SK-N-MC (cell line): ENCODE data around the gene MYORG.

ENCODE experiments used
- EZH2 ChIP-seq: fragments of 200-600 bp; sonication (generic); IDR thresholded peaks from one replicate; pipeline ENCODE4 v1.6.1; 2017; ENCODE audit warnings: antibody characterized with exemption
- FOXP2 ChIP-seq: optimal IDR thresholded peaks from 2 replicates; pipeline ENCODE3; 2011; ENCODE audit warnings: mild to moderate bottlenecking, moderate library complexity; ENCODE audit not compliant: insufficient read depth; ENCODE audit errors: extremely low read length, control extremely low read depth
- POLR2AphosphoS5 ChIP-seq: IDR thresholded peaks from 2 replicates; pipeline ENCODE4 v1.6.1; 2012; ENCODE audit warnings: mild to moderate bottlenecking, low read depth, low read length, borderline replicate concordance

DNA sequence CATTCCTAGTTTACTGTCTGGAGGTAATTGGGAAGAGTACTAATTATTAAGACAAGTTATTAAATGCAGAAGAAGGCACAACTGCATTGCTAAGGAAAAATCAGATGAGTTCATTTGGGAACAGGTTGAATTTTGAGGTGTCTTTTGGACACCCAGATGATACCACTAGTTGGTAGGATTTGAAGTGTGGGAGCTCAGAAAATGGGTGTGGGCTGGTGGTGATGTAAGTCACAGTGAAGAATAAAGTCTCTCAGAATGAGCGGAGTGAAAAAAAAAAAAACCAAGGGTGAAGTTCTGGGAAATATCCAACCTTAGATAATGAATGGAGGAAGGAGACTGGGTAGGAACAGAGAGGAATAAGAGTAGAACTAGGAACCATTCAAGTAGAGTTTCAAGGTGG, 35.6 kb upstream of the MYORG start:
- TF ChIP-seq POLR2AphosphoS5 = no peak
- TF ChIP-seq EZH2 = no peak
- no peak for TF ChIP-seq FOXP2
